A204.1 (cell line): ENCODE measurements around the gene CLCNKB.

ENCODE experiments used
- FAIRE-seq: peaks from 2 replicates; lab custom pipeline; 2012; peaks lifted over from hg19 to GRCh38; lab: Jason Lieb, UNC

Gene CLCNKB

DNA sequence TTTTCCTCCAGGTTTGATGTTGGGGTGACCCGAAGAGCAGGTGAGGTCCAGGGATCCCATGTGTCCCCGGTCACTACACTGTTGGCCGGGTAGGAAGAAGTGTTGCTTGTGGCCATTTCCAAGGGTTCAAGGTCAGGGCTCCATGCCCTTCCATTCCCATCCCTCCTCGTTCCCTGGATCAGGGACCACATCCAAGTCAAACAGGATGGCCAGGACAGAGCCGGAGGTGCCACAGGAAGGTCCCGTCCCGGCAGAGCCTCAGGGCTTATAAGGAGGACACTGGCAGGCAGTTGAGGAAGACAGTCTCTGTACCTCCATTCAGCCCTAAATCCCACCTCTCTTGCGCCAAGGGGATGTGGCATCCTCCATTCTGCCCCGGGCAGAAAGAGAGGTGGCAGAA, 51.9 kb downstream of the CLCNKB start:
- no peak for FAIRE-seq

DNA sequence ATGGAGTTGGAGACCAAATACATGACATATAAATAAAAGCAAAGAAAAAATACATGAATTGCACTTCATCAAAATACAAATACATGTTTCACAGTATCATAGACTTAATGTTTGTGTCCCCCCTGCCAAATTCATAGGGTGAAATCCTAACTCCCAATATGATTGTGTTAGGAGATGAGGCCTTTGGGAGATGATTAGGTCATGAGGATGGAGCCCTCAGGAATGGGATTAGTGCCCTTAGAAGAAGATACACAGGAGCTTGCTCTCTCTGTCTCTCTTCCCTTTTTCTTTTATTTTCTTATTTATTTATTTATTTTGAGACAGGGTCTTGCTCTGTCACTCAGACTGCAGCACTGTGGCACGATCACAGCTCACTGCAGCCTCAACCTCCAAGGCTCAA, 55.8 kb downstream of the CLCNKB start:
- FAIRE-seq: no peak

DNA sequence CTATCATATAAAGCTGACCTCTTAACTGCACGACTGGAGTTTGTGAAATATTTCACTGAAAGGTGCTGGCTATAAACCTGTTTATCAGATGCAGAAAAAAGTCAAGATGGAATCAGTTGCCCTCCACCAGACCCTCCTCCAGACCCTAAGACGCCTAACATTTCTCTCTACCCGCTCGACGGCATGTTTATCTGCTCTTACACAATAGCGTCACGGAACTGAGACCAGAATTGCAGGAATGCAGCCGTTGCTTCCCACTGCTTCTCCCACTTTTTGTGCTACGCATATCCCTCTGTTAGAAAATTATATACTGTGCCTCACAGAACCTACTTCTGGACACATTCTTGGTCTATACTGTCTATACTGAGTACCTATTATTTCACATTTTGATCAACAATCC, 58.0 kb downstream of the CLCNKB start:
- FAIRE-seq: no peak
